Measurements from ENCODE around the gene PTH. TPM values are rescaled to one million over a fixed set of nuclear protein-coding genes. Genes with fewer than 3 reads are reported as not detected.

The PTH gene
- polyA plus RNA-seq, 3 donors, result not detected

DNA sequence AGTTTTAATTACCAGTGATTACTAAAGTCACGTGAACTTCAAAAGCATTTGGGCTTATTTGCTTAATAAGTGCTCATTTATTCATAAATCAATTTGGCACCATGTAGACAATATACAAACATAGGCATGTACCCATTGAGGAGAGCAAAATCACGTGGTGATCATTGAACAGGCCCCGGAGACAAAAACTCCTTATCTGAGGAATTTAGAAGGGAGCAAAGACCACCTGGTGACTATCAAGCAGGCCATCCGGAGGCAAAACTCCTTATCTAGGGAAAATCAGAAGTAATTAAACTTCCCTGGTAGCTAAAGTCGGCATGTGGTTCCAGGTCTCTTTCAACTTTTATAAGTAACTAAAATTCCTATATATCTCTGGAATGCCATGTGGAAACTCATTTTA, 27.0 kb downstream of the PTH start:
- no peaks in the 10 kb centered on the region for H3K27me3 ChIP-seq (ENCODE audit: control insufficient read depth in 2 of 2, insufficient read depth in 2 of 2, low read length in 2 of 2)
- peaks cover 7% of the 10 kb centered on the region in 2 donors for H3K4me1 ChIP-seq (ENCODE audit: control insufficient read depth in 1 of 2, insufficient read depth in 2 of 2, low read length in 2 of 2)
- TF ChIP-seq, protein P1, sequence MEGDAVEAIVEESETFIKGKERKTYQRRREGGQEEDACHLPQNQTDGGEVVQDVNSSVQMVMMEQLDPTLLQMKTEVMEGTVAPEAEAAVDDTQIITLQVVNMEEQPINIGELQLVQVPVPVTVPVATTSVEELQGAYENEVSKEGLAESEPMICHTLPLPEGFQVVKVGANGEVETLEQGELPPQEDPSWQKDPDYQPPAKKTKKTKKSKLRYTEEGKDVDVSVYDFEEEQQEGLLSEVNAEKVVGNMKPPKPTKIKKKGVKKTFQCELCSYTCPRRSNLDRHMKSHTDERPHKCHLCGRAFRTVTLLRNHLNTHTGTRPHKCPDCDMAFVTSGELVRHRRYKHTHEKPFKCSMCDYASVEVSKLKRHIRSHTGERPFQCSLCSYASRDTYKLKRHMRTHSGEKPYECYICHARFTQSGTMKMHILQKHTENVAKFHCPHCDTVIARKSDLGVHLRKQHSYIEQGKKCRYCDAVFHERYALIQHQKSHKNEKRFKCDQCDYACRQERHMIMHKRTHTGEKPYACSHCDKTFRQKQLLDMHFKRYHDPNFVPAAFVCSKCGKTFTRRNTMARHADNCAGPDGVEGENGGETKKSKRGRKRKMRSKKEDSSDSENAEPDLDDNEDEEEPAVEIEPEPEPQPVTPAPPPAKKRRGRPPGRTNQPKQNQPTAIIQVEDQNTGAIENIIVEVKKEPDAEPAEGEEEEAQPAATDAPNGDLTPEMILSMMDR (IDR thresholded peaks at IDR 0.05), result no peak
- H4K20me1 ChIP-seq (ENCODE audit: insufficient read depth, low read length), result no peaks in the 10 kb centered on the region
- H3K36me3 ChIP-seq (replicated peaks in 1 of 2; ENCODE audit: control insufficient read depth in 1 of 2, insufficient read depth in 2 of 2, low read length in 2 of 2), result no peaks in the 10 kb centered on the region
- peaks cover 4 to 7% (median 7%) of the 10 kb centered on the region in 3 donors for H3K27me3 Mint-ChIP-seq (ENCODE audit: low read depth in 3 of 3)
- H3K27ac ChIP-seq (ENCODE audit: low read depth in 1 of 2, low read length in 2 of 2), result no peak overlapping the region
- WGBS (ENCODE audit: insufficient coverage), result 78% methylated on average over 2 of the region's 5 CpGs
- H3K36me3 Mint-ChIP-seq, result no peaks in the 10 kb centered on the region
- no peak overlapping the region for H3K4me3 ChIP-seq (replicated peaks in 1 of 3; ENCODE audit: low read depth in 2 of 3, low read length in 3 of 3)
- no peaks in the 10 kb centered on the region for H3K9me3 ChIP-seq (replicated peaks in 1 of 2; ENCODE audit: control insufficient read depth in 1 of 2, insufficient read depth in 1 of 2, low read length in 2 of 2)
- peaks cover 6% of the 10 kb centered on the region for H3K4me1 Mint-ChIP-seq
- H3K27ac Mint-ChIP-seq, result no peak overlapping the region
- no peak for DNase-seq
- intact Hi-C loops (cut with micrococcal nuclease), result loop anchor here (10.0 kb wide), 1 partner anchor 194 kb away; the partner anchor contains the start of gene BMAL1 (in 2 of the 2)
- H3K79me2 ChIP-seq (ENCODE audit: insufficient read depth, low read length), result no peaks in the 10 kb centered on the region
- no peak overlapping the region for H3K4me2 ChIP-seq (replicated peaks; ENCODE audit: extremely low read depth, low read length, poor library complexity, severe bottlenecking)
- H3K9ac ChIP-seq (ENCODE audit: insufficient read depth, low read length, poor library complexity, severe bottlenecking), result no peak overlapping the region
- H2AFZ ChIP-seq (ENCODE audit: insufficient read depth, low read depth, low read length, poor library complexity, severe bottlenecking), result no peak overlapping the region
- peaks cover 0 to 7% (median 0%) of the 10 kb centered on the region in 7 donors for H3K9me3 Mint-ChIP-seq
- H3K4me3 Mint-ChIP-seq, result no peak overlapping the region

DNA sequence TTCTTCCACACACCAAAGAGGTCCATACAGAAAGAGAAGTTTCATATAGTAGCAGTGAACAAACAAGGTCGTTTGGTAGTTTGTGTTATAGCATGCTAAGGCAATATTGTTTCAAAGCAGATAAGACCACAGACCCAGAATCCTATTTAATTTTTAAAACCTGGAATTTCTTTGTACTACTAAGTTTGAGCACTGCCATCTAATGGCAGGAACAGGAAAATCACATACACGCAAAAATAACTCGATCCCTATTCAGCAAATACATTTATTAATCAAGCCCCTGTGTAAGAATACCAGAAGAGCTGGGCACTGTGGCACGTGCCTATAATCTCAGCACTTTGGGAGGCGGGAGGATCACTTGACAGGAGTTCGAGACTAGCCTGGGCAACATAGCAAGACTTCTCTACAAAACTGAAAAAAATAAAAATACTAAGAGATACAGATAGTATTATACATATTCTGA, 29.9 kb downstream of the PTH start:
- intact Hi-C loops (cut with micrococcal nuclease), result loop anchor here (10.0 kb wide), 1 partner anchor 191 kb away; the partner anchor contains the start of gene BMAL1 (in 2 of the 2)
- no peaks in the 10 kb centered on the region for H3K9me3 ChIP-seq (replicated peaks in 1 of 2; ENCODE audit: control insufficient read depth in 1 of 2, insufficient read depth in 1 of 2, low read length in 2 of 2)
- H3K36me3 ChIP-seq (replicated peaks in 1 of 2; ENCODE audit: control insufficient read depth in 1 of 2, insufficient read depth in 2 of 2, low read length in 2 of 2), result no peaks in the 10 kb centered on the region
- H3K4me3 ChIP-seq (replicated peaks in 1 of 3; ENCODE audit: low read depth in 2 of 3, low read length in 3 of 3), result no peak overlapping the region
- H3K4me1 ChIP-seq (ENCODE audit: control insufficient read depth in 1 of 2, insufficient read depth in 2 of 2, low read length in 2 of 2), result peaks cover 19 to 29% of the 10 kb centered on the region in 2 donors
- Mint-ChIP-seq H3K9me3 (peaks cover 0 to 4% (median 0%) of the 10 kb centered on the region in 7 donors), H3K36me3 (no peaks in the 10 kb centered on the region), H3K4me1 (peaks cover 25% of the 10 kb centered on the region), H3K27me3 (ENCODE audit: low read depth in 3 of 3) (peaks cover 4 to 7% (median 7%) of the 10 kb centered on the region in 3 donors), H3K27ac (no peak overlapping the region), H3K4me3 (no peak overlapping the region)
- no peak overlapping the region for H3K4me2 ChIP-seq (replicated peaks; ENCODE audit: extremely low read depth, low read length, poor library complexity, severe bottlenecking)
- no peak overlapping the region for H2AFZ ChIP-seq (ENCODE audit: insufficient read depth, low read depth, low read length, poor library complexity, severe bottlenecking)
- H3K9ac ChIP-seq (ENCODE audit: insufficient read depth, low read length, poor library complexity, severe bottlenecking), result no peak overlapping the region
- TF ChIP-seq, protein P1 (IDR thresholded peaks at IDR 0.05), result peak; percentile 79
- peaks cover 19% of the 10 kb centered on the region for H3K79me2 ChIP-seq (ENCODE audit: insufficient read depth, low read length)
- DNase-seq, result peak; percentile 12 to 38 (median 13)
- H3K27me3 ChIP-seq (ENCODE audit: control insufficient read depth in 2 of 2, insufficient read depth in 2 of 2, low read length in 2 of 2), result no peaks in the 10 kb centered on the region
- no peak overlapping the region for H3K27ac ChIP-seq (ENCODE audit: low read depth in 1 of 2, low read length in 2 of 2)
- H4K20me1 ChIP-seq (ENCODE audit: insufficient read depth, low read length), result peaks cover 3% of the 10 kb centered on the region
- WGBS (ENCODE audit: insufficient coverage), result 0% methylated on average over 1 of the region's 6 CpGs
